WTC11 (cell line): ENCODE data around the gene CDH22. TPM values are rescaled to one million over a fixed set of nuclear protein-coding genes. Genes with fewer than 3 reads are reported as not detected.

Source experiments
- ATAC-seq: fragments of 200-7000 bp; cut with Tn5 transposase; 2 replicates; pipeline ENCODE4 v1.10.0; 2021; ENCODE audit warnings: mild to moderate bottlenecking, moderate library complexity
- Bru-seq: library from RNA; stranded (reverse); fragments of 400-500 nt; gene quantifications from one replicate; lab custom pipeline; 2021; lab: Mats Ljungman, UMichigan
- CTCF ChIA-PET: fragments of 300-600 bp; sonication (Branson Sonifier 250); formaldehyde crosslinking; loops from one replicate; lab custom pipeline; 2021; ENCODE audit warnings: antibody characterized with exemption; lab: Charles Lee
- POLR2A ChIA-PET: fragments of 350-600 bp; sonication (Branson Sonifier 250); formaldehyde crosslinking; loops from one replicate; lab custom pipeline; 2021; ENCODE audit warnings: antibody characterized with exemption; lab: Charles Lee
- DNase-seq: peaks from one replicate; pipeline ENCODE4 v3.0.0; 2021; ENCODE audit warnings: low spot score
- H3K27ac Mint-ChIP-seq: 2 replicates; pipeline ENCODE4 v1.8.0; 2021; ENCODE audit warnings: mixed read lengths
- H3K27me3 Mint-ChIP-seq: 2 replicates; pipeline ENCODE4 v1.8.0; 2021; ENCODE audit warnings: low read depth, mild to moderate bottlenecking, moderate library complexity, mixed read lengths
- H3K36me3 Mint-ChIP-seq: 2 replicates; pipeline ENCODE4 v1.8.0; 2021; ENCODE audit warnings: mixed read lengths
- H3K4me1 Mint-ChIP-seq: 2 replicates; pipeline ENCODE4 v1.8.0; 2022; ENCODE audit warnings: mixed read lengths
- H3K4me3 Mint-ChIP-seq: 2 replicates; pipeline ENCODE4 v1.8.0; 2021; ENCODE audit warnings: mild to moderate bottlenecking, moderate library complexity, mixed read lengths
- H3K9me3 Mint-ChIP-seq: 2 replicates; pipeline ENCODE4 v1.8.0; 2021; ENCODE audit warnings: mixed read lengths
- CBFB ChIP-seq: sonication (generic); formaldehyde crosslinking; IDR thresholded peaks from 2 replicates; pipeline ENCODE4 v1.8.1; 2022; ENCODE audit warnings: mild to moderate bottlenecking, low read depth, missing genetic modification reagents
- FOXP1 ChIP-seq: sonication (generic); formaldehyde crosslinking; IDR thresholded peaks from 2 replicates; pipeline ENCODE4 v1.8.0; 2022; ENCODE audit warnings: missing genetic modification reagents, mild to moderate bottlenecking, moderate library complexity, borderline replicate concordance
- GRHL2 ChIP-seq: fragments of 250-450 bp; sonication (Bioruptor Pico); IDR thresholded peaks from 2 replicates; pipeline ENCODE4 v1.8.0; 2022; ENCODE audit warnings: mild to moderate bottlenecking, moderate library complexity; ENCODE audit not compliant: insufficient replicate concordance, severe bottlenecking
- NFATC4 ChIP-seq: fragments of 250-450 bp; sonication (Bioruptor Pico); IDR thresholded peaks from 2 replicates; pipeline ENCODE4 v1.9.0; 2021; ENCODE audit warnings: mild to moderate bottlenecking
- SMAD3 ChIP-seq: sonication (generic); formaldehyde crosslinking; IDR thresholded peaks from 2 replicates; pipeline ENCODE4 v1.8.0; 2022; ENCODE audit warnings: missing genetic modification reagents, mild to moderate bottlenecking, borderline replicate concordance
- TEAD4 ChIP-seq: sonication (generic); formaldehyde crosslinking; IDR thresholded peaks from 2 replicates; pipeline ENCODE4 v1.8.0; 2022; ENCODE audit warnings: mild to moderate bottlenecking, missing genetic modification reagents
- ZNF232 ChIP-seq: sonication (generic); formaldehyde crosslinking; IDR thresholded peaks from 2 replicates; pipeline ENCODE4 v1.8.0; 2022; ENCODE audit warnings: mild to moderate bottlenecking, missing genetic modification reagents
- ZNF263 ChIP-seq: sonication (generic); formaldehyde crosslinking; IDR thresholded peaks from 2 replicates; pipeline ENCODE4 v1.8.1; 2022; ENCODE audit warnings: low read depth, mild to moderate bottlenecking, moderate library complexity, missing genetic modification reagents
- ZNF423 ChIP-seq: fragments of 250-450 bp; sonication (Bioruptor Pico); IDR thresholded peaks from 2 replicates; pipeline ENCODE4 v2.1.2; 2022; ENCODE audit warnings: mild to moderate bottlenecking, moderate library complexity
- long read RNA-seq, 3 experiments: library from RNA in 1 of 3; library from capped mRNA in 1 of 3; library from polyadenylated mRNA in 1 of 3; unstranded in 2 of 3; stranded (forward) in 1 of 3; transcript quantifications; one replicate each; pipeline ENCODE4 v2.0.0, GENCODE V29; 2021
- total RNA-seq: library from RNA; stranded (reverse); gene quantifications from 3 replicates; pipeline ENCODE4 v1.2.3, GENCODE V29; 2021
- TF ChIP-seq, protein P1 (sequence below): sonication (generic); formaldehyde crosslinking; IDR thresholded peaks from 2 replicates; pipeline ENCODE4 v1.8.1; 2022; ENCODE audit warnings: mild to moderate bottlenecking, missing genetic modification reagents, moderate library complexity, borderline replicate concordance
- TF ChIP-seq, protein P2 (sequence below): fragments of 200-600 bp; IDR thresholded peaks from 2 replicates; pipeline ENCODE4 v1.8.0; 2022; ENCODE audit warnings: antibody characterized with exemption
- TF ChIP-seq, protein P3 (sequence below): sonication (generic); formaldehyde crosslinking; IDR thresholded peaks from 2 replicates; pipeline ENCODE4 v1.8.0; 2022; ENCODE audit warnings: mild to moderate bottlenecking, missing genetic modification reagents
- TF ChIP-seq, protein P4 (sequence below): sonication (generic); formaldehyde crosslinking; IDR thresholded peaks from 2 replicates; pipeline ENCODE4 v1.8.1; 2023; ENCODE audit warnings: mild to moderate bottlenecking, missing genetic modification reagents
- TF ChIP-seq, protein P5 (sequence below): fragments of 250-450 bp; sonication (Bioruptor Pico); IDR thresholded peaks from 2 replicates; pipeline ENCODE4 v1.8.0; 2021; ENCODE audit warnings: mild to moderate bottlenecking
- TF ChIP-seq, protein P6 (sequence below): fragments of 250-450 bp; sonication (Bioruptor Pico); IDR thresholded peaks from 2 replicates; pipeline ENCODE4 v2.1.2; 2022; ENCODE audit warnings: mild to moderate bottlenecking, moderate library complexity
- TF ChIP-seq, protein P7 (sequence below): sonication (generic); formaldehyde crosslinking; IDR thresholded peaks from 2 replicates; pipeline ENCODE4 v1.8.1; 2023; ENCODE audit warnings: mild to moderate bottlenecking, missing genetic modification reagents, borderline replicate concordance

The CDH22 gene, protein sequence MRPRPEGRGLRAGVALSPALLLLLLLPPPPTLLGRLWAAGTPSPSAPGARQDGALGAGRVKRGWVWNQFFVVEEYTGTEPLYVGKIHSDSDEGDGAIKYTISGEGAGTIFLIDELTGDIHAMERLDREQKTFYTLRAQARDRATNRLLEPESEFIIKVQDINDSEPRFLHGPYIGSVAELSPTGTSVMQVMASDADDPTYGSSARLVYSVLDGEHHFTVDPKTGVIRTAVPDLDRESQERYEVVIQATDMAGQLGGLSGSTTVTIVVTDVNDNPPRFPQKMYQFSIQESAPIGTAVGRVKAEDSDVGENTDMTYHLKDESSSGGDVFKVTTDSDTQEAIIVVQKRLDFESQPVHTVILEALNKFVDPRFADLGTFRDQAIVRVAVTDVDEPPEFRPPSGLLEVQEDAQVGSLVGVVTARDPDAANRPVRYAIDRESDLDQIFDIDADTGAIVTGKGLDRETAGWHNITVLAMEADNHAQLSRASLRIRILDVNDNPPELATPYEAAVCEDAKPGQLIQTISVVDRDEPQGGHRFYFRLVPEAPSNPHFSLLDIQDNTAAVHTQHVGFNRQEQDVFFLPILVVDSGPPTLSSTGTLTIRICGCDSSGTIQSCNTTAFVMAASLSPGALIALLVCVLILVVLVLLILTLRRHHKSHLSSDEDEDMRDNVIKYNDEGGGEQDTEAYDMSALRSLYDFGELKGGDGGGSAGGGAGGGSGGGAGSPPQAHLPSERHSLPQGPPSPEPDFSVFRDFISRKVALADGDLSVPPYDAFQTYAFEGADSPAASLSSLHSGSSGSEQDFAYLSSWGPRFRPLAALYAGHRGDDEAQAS
- 0.13 to 0.16 TPM (median 0.16 TPM) in 3 replicates for total RNA-seq
- percentile 6 among the genes with signal in this experiment for Bru-seq, nascent RNA
- long read RNA-seq, experiment 1, partial matches to known transcripts: 0 of 2 reads
- long read RNA-seq, experiment 1, other reads (novel, unspliced or antisense): 2 of 2 reads
- long read RNA-seq, experiment 2, partial matches to known transcripts: 0 of 1 reads
- long read RNA-seq, experiment 2, other reads (novel, unspliced or antisense): 1 of 1 reads
- long read RNA-seq, experiment 3: 0 reads

DNA sequence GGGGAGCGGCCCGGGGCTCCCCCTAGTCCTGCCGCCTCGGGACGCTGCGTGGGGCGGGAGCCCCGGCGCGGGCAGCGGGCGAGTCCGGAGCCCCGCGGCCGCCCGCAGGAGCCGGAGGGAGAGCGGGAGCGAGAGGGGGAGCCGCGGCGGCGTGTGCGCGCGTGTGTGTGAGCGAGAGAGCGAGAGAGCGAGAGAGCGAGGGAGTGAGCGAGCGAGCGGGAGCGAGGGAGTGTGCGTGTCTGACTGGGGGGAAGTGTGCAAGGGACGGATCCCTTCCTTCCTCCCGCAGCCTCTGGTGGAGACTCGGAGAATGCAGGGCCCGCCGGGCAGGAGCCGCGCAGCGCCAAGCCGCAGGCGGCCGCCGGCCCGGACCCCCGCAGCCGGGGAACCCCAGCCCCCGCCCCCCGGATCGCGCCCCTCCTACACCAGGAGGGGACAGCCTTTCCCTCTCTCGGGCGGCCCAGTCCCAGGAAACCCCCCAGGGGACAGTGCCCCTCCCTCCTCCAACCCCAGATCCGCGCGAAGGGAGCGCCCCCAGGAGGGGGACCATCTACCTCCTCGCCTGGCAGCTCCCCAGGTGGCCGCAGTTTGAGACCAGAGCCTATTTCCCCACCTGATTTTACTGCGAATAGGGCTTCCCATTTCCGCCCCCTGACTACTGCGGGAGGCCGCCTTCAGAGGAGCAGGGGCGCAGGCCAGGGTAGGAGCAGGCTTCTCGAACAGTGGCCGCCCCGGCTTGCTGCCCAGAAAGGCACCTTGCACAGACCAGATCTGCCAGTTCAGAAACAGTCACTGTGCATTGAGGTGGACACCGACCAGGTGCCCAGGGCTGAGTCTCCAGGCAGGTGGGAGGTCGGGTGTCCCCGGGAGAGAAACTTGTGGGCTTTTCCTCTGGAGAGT, at the start of gene CDH22:
CDH22 (minus strand) TSS at position 241 of the 900 bp plus-strand sequence. CDS start 57,204 bp downstream, outside the sequence.
- Mint-ChIP-seq H3K4me1 (peaks cover 11% of the 10 kb centered on the region), H3K27ac (no peak within 1 kb of the TSS), H3K4me3 (peak within 1 kb of the TSS; percentile 74), H3K9me3 (no peaks in the 10 kb centered on the region), H3K36me3 (no peaks in the 10 kb centered on the region), H3K27me3 (peaks cover 83% of the 10 kb centered on the region)
- ATAC-seq (peak; percentile 33), DNase-seq (peak; percentile 66)
- CTCF ChIA-PET: interaction anchor here (0.7 to 3.6 kb wide), 6 partner anchors 11 to 190 kb away, joined by 3 to 34 read pairs (median 11); partner anchors contain the start of gene CD40
- TF ChIP-seq, protein P1, sequence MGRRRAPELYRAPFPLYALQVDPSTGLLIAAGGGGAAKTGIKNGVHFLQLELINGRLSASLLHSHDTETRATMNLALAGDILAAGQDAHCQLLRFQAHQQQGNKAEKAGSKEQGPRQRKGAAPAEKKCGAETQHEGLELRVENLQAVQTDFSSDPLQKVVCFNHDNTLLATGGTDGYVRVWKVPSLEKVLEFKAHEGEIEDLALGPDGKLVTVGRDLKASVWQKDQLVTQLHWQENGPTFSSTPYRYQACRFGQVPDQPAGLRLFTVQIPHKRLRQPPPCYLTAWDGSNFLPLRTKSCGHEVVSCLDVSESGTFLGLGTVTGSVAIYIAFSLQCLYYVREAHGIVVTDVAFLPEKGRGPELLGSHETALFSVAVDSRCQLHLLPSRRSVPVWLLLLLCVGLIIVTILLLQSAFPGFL (CRISPR knock-in tag): no peak
- TF ChIP-seq CBFB (no peak), FOXP1 (CRISPR knock-in tag) (no peak), TEAD4 (CRISPR knock-in tag) (no peak), ZNF423 (CRISPR knock-in tag) (peak; percentile 75)
- TF ChIP-seq, protein P2, sequence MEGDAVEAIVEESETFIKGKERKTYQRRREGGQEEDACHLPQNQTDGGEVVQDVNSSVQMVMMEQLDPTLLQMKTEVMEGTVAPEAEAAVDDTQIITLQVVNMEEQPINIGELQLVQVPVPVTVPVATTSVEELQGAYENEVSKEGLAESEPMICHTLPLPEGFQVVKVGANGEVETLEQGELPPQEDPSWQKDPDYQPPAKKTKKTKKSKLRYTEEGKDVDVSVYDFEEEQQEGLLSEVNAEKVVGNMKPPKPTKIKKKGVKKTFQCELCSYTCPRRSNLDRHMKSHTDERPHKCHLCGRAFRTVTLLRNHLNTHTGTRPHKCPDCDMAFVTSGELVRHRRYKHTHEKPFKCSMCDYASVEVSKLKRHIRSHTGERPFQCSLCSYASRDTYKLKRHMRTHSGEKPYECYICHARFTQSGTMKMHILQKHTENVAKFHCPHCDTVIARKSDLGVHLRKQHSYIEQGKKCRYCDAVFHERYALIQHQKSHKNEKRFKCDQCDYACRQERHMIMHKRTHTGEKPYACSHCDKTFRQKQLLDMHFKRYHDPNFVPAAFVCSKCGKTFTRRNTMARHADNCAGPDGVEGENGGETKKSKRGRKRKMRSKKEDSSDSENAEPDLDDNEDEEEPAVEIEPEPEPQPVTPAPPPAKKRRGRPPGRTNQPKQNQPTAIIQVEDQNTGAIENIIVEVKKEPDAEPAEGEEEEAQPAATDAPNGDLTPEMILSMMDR: peak; percentile 34; the same call in 1 of the 2 replicates
- TF ChIP-seq, protein P3, sequence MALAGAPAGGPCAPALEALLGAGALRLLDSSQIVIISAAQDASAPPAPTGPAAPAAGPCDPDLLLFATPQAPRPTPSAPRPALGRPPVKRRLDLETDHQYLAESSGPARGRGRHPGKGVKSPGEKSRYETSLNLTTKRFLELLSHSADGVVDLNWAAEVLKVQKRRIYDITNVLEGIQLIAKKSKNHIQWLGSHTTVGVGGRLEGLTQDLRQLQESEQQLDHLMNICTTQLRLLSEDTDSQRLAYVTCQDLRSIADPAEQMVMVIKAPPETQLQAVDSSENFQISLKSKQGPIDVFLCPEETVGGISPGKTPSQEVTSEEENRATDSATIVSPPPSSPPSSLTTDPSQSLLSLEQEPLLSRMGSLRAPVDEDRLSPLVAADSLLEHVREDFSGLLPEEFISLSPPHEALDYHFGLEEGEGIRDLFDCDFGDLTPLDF (CRISPR knock-in tag): no peak
- TF ChIP-seq, protein P4, sequence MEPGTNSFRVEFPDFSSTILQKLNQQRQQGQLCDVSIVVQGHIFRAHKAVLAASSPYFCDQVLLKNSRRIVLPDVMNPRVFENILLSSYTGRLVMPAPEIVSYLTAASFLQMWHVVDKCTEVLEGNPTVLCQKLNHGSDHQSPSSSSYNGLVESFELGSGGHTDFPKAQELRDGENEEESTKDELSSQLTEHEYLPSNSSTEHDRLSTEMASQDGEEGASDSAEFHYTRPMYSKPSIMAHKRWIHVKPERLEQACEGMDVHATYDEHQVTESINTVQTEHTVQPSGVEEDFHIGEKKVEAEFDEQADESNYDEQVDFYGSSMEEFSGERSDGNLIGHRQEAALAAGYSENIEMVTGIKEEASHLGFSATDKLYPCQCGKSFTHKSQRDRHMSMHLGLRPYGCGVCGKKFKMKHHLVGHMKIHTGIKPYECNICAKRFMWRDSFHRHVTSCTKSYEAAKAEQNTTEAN (CRISPR knock-in tag): peak; percentile 30; the same call in 1 of the 2 replicates
- TF ChIP-seq, protein P5, sequence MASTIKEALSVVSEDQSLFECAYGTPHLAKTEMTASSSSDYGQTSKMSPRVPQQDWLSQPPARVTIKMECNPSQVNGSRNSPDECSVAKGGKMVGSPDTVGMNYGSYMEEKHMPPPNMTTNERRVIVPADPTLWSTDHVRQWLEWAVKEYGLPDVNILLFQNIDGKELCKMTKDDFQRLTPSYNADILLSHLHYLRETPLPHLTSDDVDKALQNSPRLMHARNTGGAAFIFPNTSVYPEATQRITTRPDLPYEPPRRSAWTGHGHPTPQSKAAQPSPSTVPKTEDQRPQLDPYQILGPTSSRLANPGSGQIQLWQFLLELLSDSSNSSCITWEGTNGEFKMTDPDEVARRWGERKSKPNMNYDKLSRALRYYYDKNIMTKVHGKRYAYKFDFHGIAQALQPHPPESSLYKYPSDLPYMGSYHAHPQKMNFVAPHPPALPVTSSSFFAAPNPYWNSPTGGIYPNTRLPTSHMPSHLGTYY (CRISPR knock-in tag): no peak
- POLR2A ChIA-PET: no interaction called here

DNA sequence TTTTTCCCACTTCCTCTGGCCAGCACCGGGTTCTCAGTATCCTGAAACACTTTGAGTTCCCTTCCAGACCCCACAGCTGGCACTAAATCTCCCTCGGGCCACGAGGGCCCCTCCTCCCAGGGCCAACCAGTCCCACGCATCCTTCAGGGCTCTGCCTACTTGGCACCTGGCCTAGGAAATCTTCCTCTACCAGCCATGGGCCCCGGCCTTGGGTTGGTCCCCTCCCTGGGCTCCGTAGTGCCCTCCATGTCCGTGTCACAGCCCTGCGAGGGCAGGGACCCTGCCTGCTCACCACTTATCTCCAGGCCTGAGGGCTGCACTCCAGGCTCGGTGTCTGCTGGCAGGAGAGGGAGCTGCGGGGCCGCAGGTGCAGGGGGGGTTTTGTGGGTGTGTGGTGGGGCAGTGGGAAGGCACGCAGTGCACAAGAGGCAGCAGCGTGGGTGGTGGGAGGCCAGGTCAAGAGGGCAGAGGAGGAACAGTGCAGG, 48.8 kb upstream of the CDH22 start:
- no peak for ATAC-seq
- no peak for DNase-seq
- H3K4me1 Mint-ChIP-seq: no peaks in the 10 kb centered on the region
- H3K9me3 Mint-ChIP-seq: no peaks in the 10 kb centered on the region
- CTCF ChIA-PET: interaction anchor here (2.0 kb wide), 2 partner anchors 8 to 229 kb away, joined by 7 to 10 read pairs; no protein-coding TSS in a partner anchor
- H3K36me3 Mint-ChIP-seq: peaks cover 8% of the 10 kb centered on the region
- no peak overlapping the region for H3K27ac Mint-ChIP-seq
- POLR2A ChIA-PET: no interaction called here
- H3K4me3 Mint-ChIP-seq: no peak overlapping the region
- no peaks in the 10 kb centered on the region for H3K27me3 Mint-ChIP-seq
- TF ChIP-seq SMAD3 (CRISPR knock-in tag) (no peak), ZNF232 (CRISPR knock-in tag) (no peak), GRHL2 (no peak), NFATC4 (CRISPR knock-in tag) (no peak), ZNF263 (CRISPR knock-in tag) (no peak)
- TF ChIP-seq, protein P6, sequence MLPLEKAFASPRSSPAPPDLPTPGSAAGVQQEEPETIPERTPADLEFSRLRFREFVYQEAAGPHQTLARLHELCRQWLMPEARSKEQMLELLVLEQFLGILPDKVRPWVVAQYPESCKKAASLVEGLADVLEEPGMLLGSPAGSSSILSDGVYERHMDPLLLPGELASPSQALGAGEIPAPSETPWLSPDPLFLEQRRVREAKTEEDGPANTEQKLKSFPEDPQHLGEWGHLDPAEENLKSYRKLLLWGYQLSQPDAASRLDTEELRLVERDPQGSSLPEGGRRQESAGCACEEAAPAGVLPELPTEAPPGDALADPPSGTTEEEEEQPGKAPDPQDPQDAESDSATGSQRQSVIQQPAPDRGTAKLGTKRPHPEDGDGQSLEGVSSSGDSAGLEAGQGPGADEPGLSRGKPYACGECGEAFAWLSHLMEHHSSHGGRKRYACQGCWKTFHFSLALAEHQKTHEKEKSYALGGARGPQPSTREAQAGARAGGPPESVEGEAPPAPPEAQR (CRISPR knock-in tag): no peak
- TF ChIP-seq, protein P7, sequence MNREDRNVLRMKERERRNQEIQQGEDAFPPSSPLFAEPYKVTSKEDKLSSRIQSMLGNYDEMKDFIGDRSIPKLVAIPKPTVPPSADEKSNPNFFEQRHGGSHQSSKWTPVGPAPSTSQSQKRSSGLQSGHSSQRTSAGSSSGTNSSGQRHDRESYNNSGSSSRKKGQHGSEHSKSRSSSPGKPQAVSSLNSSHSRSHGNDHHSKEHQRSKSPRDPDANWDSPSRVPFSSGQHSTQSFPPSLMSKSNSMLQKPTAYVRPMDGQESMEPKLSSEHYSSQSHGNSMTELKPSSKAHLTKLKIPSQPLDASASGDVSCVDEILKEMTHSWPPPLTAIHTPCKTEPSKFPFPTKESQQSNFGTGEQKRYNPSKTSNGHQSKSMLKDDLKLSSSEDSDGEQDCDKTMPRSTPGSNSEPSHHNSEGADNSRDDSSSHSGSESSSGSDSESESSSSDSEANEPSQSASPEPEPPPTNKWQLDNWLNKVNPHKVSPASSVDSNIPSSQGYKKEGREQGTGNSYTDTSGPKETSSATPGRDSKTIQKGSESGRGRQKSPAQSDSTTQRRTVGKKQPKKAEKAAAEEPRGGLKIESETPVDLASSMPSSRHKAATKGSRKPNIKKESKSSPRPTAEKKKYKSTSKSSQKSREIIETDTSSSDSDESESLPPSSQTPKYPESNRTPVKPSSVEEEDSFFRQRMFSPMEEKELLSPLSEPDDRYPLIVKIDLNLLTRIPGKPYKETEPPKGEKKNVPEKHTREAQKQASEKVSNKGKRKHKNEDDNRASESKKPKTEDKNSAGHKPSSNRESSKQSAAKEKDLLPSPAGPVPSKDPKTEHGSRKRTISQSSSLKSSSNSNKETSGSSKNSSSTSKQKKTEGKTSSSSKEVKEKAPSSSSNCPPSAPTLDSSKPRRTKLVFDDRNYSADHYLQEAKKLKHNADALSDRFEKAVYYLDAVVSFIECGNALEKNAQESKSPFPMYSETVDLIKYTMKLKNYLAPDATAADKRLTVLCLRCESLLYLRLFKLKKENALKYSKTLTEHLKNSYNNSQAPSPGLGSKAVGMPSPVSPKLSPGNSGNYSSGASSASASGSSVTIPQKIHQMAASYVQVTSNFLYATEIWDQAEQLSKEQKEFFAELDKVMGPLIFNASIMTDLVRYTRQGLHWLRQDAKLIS (CRISPR knock-in tag): no peak
